HCT116 (cell line): ENCODE data around the gene PNRC2. TPM values are rescaled to one million over a fixed set of nuclear protein-coding genes. Genes with fewer than 3 reads are reported as not detected.
"Not testable (repeated sequence)": the region's sequence is repeated elsewhere in the genome, so short reads cannot be mapped to it uniquely, and the experiment has no call there.

ENCODE experiments used
- ATAC-seq: fragments of 200-7000 bp; cut with Tn5 transposase; 2 replicates; pipeline ENCODE4 v1.9.1; 2020; ENCODE audit warnings: mild to moderate bottlenecking, moderate library complexity
- BruUV-seq: library from RNA; stranded (reverse); fragments of 400-500 nt; replicated peaks from 2 replicates; lab custom pipeline; 2021; lab: Mats Ljungman, UMichigan
- CTCF ChIA-PET: fragments of 300-600 bp; sonication (Branson Sonifier 250); formaldehyde crosslinking; loops from one replicate; lab custom pipeline; 2021; ENCODE audit warnings: antibody characterized with exemption; lab: Charles Lee
- POLR2A ChIA-PET: fragments of 300-600, 350-600 bp; sonication (Branson Sonifier 250); formaldehyde crosslinking; loops from one replicate; lab custom pipeline; 2021; ENCODE audit warnings: antibody characterized with exemption; lab: Charles Lee
- RAD21 ChIA-PET, 2 experiments: fragments of 300-600 bp; sonication (Branson Sonifier 250); formaldehyde crosslinking; loops; one replicate each; lab custom pipeline; 2023; ENCODE audit warnings: low total read pairs in 2 of 2; ENCODE audit not compliant: uncharacterized antibody in 2 of 2, unreplicated experiment in 2 of 2, low non-redundant PET in 1 of 2; lab: Charles Lee
- DNase-seq: peaks from one replicate; pipeline ENCODE4 v3.0.0-alpha.2; 2010; ENCODE audit warnings: low read depth, low spot score
- H2AFZ ChIP-seq: fragments of 200-600 bp; shearing (Covaris generic), sonication (generic); 2 replicates; pipeline ENCODE4 v1.6.1; 2017; ENCODE audit warnings: low read depth, mixed run types, mixed read lengths, antibody characterized with exemption, low read length; ENCODE audit not compliant: poor library complexity, severe bottlenecking
- H3K27ac ChIP-seq: 2 replicates; pipeline ENCODE4 v1.5.1; 2012; ENCODE audit warnings: low read depth, low read length
- H3K27me3 ChIP-seq: fragments of 200-600 bp; sonication (generic); 2 replicates; pipeline ENCODE4 v1.6.1; 2016; ENCODE audit warnings: mixed run types, low read length, mixed read lengths; ENCODE audit not compliant: insufficient read depth
- H3K36me3 ChIP-seq, 2 experiments: fragments of 200-500 bp in 1 of 2; fragments of 200-600 bp in 1 of 2; sonication (Bioruptor generic) in 1 of 2; sonication (generic) in 1 of 2; 2 replicates each; pipeline versions ENCODE4 v1.5.1 to v1.6.1; 2014 to 2016; ENCODE audit warnings: low read length in 2 of 2, inconsistent platforms in 1 of 2, mixed read lengths in 1 of 2, mixed run types in 1 of 2; ENCODE audit not compliant: insufficient read depth in 2 of 2, control insufficient read depth in 1 of 2
- H3K4me1 ChIP-seq, 2 experiments: fragments of 200-600 bp in 1 of 2; sonication (generic) in 1 of 2; 2 replicates each; pipeline versions ENCODE4 v1.5.1 to v1.6.1; 2012 to 2017; ENCODE audit warnings: low read length in 2 of 2, inconsistent platforms in 1 of 2, mild to moderate bottlenecking in 1 of 2, mixed read lengths in 1 of 2, mixed run types in 1 of 2, moderate library complexity in 1 of 2; ENCODE audit not compliant: insufficient read depth in 2 of 2, control insufficient read depth in 1 of 2
- H3K4me2 ChIP-seq: fragments of 200-600 bp; sonication (generic); 2 replicates; pipeline ENCODE4 v1.6.1; 2017; ENCODE audit warnings: mixed run types, low read length, mixed read lengths
- H3K4me3 ChIP-seq, 2 experiments: fragments of 200-600 bp in 1 of 2; sonication (generic) in 1 of 2; replicated peaks in 1 of 2; 2 replicates each; pipeline ENCODE4 v1.5.1; 2011 to 2016; ENCODE audit warnings: low read length in 2 of 2, control low read depth in 1 of 2, low read depth in 1 of 2, mild to moderate bottlenecking in 1 of 2, mixed read lengths in 1 of 2, mixed run types in 1 of 2
- H3K79me2 ChIP-seq: fragments of 200-600 bp; sonication (generic); 2 replicates; pipeline ENCODE4 v1.6.1; 2017; ENCODE audit warnings: mild to moderate bottlenecking, mixed run types, low read length, moderate library complexity, mixed read lengths; ENCODE audit not compliant: insufficient read depth
- H3K9ac ChIP-seq: fragments of 200-600 bp; sonication (generic); 2 replicates; pipeline ENCODE4 v1.6.1; 2016; ENCODE audit warnings: low read length, mixed read lengths
- H3K9me2 ChIP-seq: fragments of 200-600 bp; sonication (generic), shearing (Covaris generic); 2 replicates; pipeline ENCODE4 v1.6.1; 2017; ENCODE audit warnings: mixed run types, mild to moderate bottlenecking, moderate library complexity; ENCODE audit not compliant: insufficient read depth
- H3K9me3 ChIP-seq, 2 experiments: fragments of 200-500 bp in 1 of 2; fragments of 200-600 bp in 1 of 2; sonication (Bioruptor generic) in 1 of 2; sonication (generic) in 1 of 2; 2 replicates each; pipeline ENCODE4 v1.6.1; 2014 to 2017; ENCODE audit warnings: low read length in 2 of 2, mixed read lengths in 2 of 2, inconsistent platforms in 1 of 2, low read depth in 1 of 2, mild to moderate bottlenecking in 1 of 2, mixed run types in 1 of 2, moderate library complexity in 1 of 2; ENCODE audit not compliant: control insufficient read depth in 1 of 2, insufficient read depth in 1 of 2
- H4K20me1 ChIP-seq: fragments of 200-600 bp; sonication (generic), shearing (Covaris generic); 2 replicates; pipeline ENCODE4 v1.6.1; 2017; ENCODE audit warnings: mixed run types, mild to moderate bottlenecking, moderate library complexity; ENCODE audit not compliant: insufficient read depth
- CBX3 ChIP-seq: IDR thresholded peaks from 2 replicates; pipeline ENCODE4 v1.6.1; 2012; ENCODE audit warnings: low read depth
- EGR1 ChIP-seq: IDR thresholded peaks from 2 replicates; pipeline ENCODE4 v1.6.1; 2012; ENCODE audit warnings: low read depth
- EZH2phosphoT487 ChIP-seq: fragments of 200-600 bp; IDR thresholded peaks from 2 replicates; pipeline ENCODE4 v1.6.1; 2018; ENCODE audit warnings: antibody characterized with exemption, borderline replicate concordance
- RAD21 ChIP-seq: IDR thresholded peaks from 2 replicates; pipeline ENCODE4 v1.6.1; 2012; ENCODE audit warnings: low read depth, mild to moderate bottlenecking
- SIN3A ChIP-seq: IDR thresholded peaks from 2 replicates; pipeline ENCODE4 v1.6.1; 2012; ENCODE audit warnings: low read depth
- SRF ChIP-seq: IDR thresholded peaks from 2 replicates; pipeline ENCODE4 v1.6.1; 2012; ENCODE audit warnings: low read depth
- TCF7L2 ChIP-seq: IDR thresholded peaks from 2 replicates; pipeline ENCODE4 v1.7.0; 2011; ENCODE audit warnings: borderline replicate concordance, inconsistent platforms; ENCODE audit not compliant: insufficient read depth, insufficient read length; ENCODE audit errors: extremely low read depth
- ZFX ChIP-seq: fragments of 450-650 bp; IDR thresholded peaks from 2 replicates; pipeline ENCODE4 v1.6.1; 2017
- intact Hi-C: fragments of 100-400 bp; cut with micrococcal nuclease; formaldehyde crosslinking; loops from 2 replicates; pipeline ENCODE4 v1.10.0; 2022
- total RNA-seq: library from RNA; stranded (reverse); gene quantifications from one replicate; pipeline ENCODE4 v1.2.1, GENCODE V29; 2021; ENCODE audit not compliant: unreplicated experiment
- TF ChIP-seq, protein P1 (sequence below): IDR thresholded peaks from 2 replicates; pipeline ENCODE4 v1.6.1; 2012
- TF ChIP-seq, protein P2 (sequence below): IDR thresholded peaks from 2 replicates; pipeline ENCODE4 v1.6.1; 2012; ENCODE audit warnings: low read depth
- TF ChIP-seq, protein P3 (sequence below): IDR thresholded peaks from 2 replicates; pipeline ENCODE4 v1.6.1; 2011; ENCODE audit warnings: mild to moderate bottlenecking, low read length, moderate library complexity; ENCODE audit not compliant: insufficient replicate concordance; ENCODE audit errors: extremely low read depth

The PNRC2 gene
- total RNA-seq, 1 experiment from 2014 or later: 92.1 TPM

DNA sequence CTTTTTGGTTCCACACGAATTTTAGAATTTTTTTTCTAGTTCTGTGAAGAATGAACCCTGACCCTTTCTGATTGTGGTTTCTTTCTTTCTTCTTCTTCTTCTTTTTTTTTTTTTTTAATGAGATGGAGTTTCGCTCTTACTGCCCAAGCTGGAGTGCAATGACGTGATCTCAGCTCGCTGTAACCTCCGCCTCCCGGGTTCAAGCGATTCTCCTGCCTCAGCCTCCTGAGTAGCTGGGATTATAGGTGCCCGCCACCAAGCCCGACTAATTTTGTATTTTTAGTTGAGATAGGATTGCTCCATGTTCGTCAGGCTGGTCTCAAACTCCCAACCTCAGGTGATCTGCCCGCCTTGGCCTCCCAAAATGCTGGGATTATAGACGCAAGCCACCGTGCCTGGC is 32.4 kb downstream of the PNRC2 start:
- CTCF ChIA-PET, H3K4me3 ChIP-seq, H3K4me2 ChIP-seq, H4K20me1 ChIP-seq, RAD21 ChIA-PET, H3K27me3 ChIP-seq, H3K9me2 ChIP-seq, H2AFZ ChIP-seq, H3K79me2 ChIP-seq, H3K27ac ChIP-seq, DNase-seq, BruUV-seq, intact Hi-C loops, H3K36me3 ChIP-seq, ATAC-seq, H3K9me3 ChIP-seq, H3K9ac ChIP-seq, H3K4me1 ChIP-seq: not testable (repeated sequence)
- POLR2A ChIA-PET: interaction anchor here (0.7 kb wide), 1 partner anchor 17 kb away, joined by 3 read pairs; no protein-coding TSS in a partner anchor

DNA sequence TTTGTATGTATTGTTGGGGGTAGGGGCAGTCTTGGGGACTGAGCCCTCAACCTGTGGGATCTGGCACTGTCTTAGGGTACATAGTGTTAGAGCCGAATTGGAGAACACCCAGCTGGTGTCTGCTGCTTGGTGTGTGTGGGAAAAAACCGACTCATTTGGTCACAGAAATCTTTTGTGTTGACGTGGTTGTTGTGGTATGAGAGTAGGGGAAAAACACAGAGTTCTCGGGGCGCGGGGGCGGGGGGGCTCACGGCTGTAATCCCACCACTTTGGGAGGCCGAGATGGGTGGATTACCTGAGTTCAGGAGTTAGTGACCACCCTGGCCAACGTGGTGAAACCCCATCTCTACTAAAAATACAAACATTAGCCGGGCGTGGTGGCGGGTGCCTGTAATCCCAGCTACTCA is 35.8 kb downstream of the PNRC2 start:
- Histone ChIP-seq H3K4me3 (no peak overlapping the region), H3K27me3 (no peaks in the 10 kb centered on the region), H3K79me2 (no peaks in the 10 kb centered on the region), H3K4me1 (peaks cover 0 to 4% of the 10 kb centered on the region in 2 experiments; a peak in 1 of 4 replicates), H3K4me2 (no peak overlapping the region), H3K9me2 (no peaks in the 10 kb centered on the region), H3K36me3 (no peaks in the 10 kb centered on the region), H2AFZ (no peak overlapping the region), H3K27ac (no peak overlapping the region), H3K9me3 (no peaks in the 10 kb centered on the region), H4K20me1 (no peaks in the 10 kb centered on the region), H3K9ac (no peak overlapping the region)
- DNase-seq (no peak), ATAC-seq (no peak)
- ChIA-PET POLR2A (no interaction called here), RAD21 (no interaction called here), CTCF (no interaction called here)
- intact Hi-C loops: no loop called here
- TF ChIP-seq TCF7L2 (no peak), SRF (no peak), CBX3 (no peak), EZH2phosphoT487 (no peak), RAD21 (no peak), ZFX (no peak), EGR1 (no peak), SIN3A (no peak)
- TF ChIP-seq, protein P1, sequence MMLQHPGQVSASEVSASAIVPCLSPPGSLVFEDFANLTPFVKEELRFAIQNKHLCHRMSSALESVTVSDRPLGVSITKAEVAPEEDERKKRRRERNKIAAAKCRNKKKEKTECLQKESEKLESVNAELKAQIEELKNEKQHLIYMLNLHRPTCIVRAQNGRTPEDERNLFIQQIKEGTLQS: no peak
- TF ChIP-seq, protein P2, sequence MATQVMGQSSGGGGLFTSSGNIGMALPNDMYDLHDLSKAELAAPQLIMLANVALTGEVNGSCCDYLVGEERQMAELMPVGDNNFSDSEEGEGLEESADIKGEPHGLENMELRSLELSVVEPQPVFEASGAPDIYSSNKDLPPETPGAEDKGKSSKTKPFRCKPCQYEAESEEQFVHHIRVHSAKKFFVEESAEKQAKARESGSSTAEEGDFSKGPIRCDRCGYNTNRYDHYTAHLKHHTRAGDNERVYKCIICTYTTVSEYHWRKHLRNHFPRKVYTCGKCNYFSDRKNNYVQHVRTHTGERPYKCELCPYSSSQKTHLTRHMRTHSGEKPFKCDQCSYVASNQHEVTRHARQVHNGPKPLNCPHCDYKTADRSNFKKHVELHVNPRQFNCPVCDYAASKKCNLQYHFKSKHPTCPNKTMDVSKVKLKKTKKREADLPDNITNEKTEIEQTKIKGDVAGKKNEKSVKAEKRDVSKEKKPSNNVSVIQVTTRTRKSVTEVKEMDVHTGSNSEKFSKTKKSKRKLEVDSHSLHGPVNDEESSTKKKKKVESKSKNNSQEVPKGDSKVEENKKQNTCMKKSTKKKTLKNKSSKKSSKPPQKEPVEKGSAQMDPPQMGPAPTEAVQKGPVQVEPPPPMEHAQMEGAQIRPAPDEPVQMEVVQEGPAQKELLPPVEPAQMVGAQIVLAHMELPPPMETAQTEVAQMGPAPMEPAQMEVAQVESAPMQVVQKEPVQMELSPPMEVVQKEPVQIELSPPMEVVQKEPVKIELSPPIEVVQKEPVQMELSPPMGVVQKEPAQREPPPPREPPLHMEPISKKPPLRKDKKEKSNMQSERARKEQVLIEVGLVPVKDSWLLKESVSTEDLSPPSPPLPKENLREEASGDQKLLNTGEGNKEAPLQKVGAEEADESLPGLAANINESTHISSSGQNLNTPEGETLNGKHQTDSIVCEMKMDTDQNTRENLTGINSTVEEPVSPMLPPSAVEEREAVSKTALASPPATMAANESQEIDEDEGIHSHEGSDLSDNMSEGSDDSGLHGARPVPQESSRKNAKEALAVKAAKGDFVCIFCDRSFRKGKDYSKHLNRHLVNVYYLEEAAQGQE: no peak
- TF ChIP-seq, protein P3, sequence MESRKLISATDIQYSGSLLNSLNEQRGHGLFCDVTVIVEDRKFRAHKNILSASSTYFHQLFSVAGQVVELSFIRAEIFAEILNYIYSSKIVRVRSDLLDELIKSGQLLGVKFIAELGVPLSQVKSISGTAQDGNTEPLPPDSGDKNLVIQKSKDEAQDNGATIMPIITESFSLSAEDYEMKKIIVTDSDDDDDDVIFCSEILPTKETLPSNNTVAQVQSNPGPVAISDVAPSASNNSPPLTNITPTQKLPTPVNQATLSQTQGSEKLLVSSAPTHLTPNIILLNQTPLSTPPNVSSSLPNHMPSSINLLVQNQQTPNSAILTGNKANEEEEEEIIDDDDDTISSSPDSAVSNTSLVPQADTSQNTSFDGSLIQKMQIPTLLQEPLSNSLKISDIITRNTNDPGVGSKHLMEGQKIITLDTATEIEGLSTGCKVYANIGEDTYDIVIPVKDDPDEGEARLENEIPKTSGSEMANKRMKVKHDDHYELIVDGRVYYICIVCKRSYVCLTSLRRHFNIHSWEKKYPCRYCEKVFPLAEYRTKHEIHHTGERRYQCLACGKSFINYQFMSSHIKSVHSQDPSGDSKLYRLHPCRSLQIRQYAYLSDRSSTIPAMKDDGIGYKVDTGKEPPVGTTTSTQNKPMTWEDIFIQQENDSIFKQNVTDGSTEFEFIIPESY: no peak
- no TSS peak for BruUV-seq
